ENCODE data around the gene KLHDC7A.
"Not testable (repeated sequence)": the region's sequence is repeated elsewhere in the genome, so short reads cannot be mapped to it uniquely, and the experiment has no call there.

Gene KLHDC7A

GRCh38 chr1:18480315-18481189, at the start of gene KLHDC7A:
KLHDC7A (plus strand) TSS chr1:18480930; CDS start chr1:18480982, 52 bp downstream.
- DNase-seq (ENCODE audit: low read depth in 2 of 2) = no peak

- DNase-seq (ENCODE audit: low read depth in 2 of 2) = no peak
Measured at GRCh38 chr1:18434041-18434440, 46.7 kb upstream of the KLHDC7A start.

- DNase-seq (ENCODE audit: low read depth in 2 of 2) = no peak
Measured at GRCh38 chr1:18440385-18441226, 40.1 kb upstream of the KLHDC7A start.

- no peak for DNase-seq (ENCODE audit: low read depth in 2 of 2)
Measured at GRCh38 chr1:18443587-18444520, 36.9 kb upstream of the KLHDC7A start.

DNA sequence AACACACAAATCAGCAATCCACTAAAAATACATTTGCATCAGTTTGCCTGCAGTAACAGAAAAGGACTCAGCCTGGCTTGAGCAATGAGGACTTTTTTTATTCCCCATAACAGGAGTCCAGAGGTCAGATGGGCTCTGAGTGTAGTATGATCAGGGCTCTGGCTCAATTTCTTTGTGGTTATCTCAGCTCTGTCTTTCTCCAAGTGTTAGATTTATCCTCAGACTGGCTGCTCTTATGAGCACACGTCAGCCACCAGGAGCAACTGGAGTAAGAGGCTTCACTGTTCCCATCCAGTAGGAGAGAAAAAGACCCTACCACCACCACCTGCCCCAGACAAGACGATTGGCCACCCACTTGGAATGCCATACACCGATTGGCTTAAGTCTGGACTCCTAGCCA, 36.2 kb upstream of the KLHDC7A start:
- DNase-seq (ENCODE audit: low read depth in 2 of 2) = no peak

GRCh38 chr1:18446751-18447150, 34.0 kb upstream of the KLHDC7A start:
- DNase-seq (ENCODE audit: low read depth in 2 of 2) = no peak

- DNase-seq (ENCODE audit: low read depth in 2 of 2) = no peak
Measured at GRCh38 chr1:18447509-18448220, 33.1 kb upstream of the KLHDC7A start.

GRCh38 chr1:18448889-18449288, 31.8 kb upstream of the KLHDC7A start:
- DNase-seq (ENCODE audit: low read depth in 2 of 2) = no peak

GRCh38 chr1:18452550-18452949, 28.2 kb upstream of the KLHDC7A start:
- no peak for DNase-seq (ENCODE audit: low read depth in 2 of 2)

DNA sequence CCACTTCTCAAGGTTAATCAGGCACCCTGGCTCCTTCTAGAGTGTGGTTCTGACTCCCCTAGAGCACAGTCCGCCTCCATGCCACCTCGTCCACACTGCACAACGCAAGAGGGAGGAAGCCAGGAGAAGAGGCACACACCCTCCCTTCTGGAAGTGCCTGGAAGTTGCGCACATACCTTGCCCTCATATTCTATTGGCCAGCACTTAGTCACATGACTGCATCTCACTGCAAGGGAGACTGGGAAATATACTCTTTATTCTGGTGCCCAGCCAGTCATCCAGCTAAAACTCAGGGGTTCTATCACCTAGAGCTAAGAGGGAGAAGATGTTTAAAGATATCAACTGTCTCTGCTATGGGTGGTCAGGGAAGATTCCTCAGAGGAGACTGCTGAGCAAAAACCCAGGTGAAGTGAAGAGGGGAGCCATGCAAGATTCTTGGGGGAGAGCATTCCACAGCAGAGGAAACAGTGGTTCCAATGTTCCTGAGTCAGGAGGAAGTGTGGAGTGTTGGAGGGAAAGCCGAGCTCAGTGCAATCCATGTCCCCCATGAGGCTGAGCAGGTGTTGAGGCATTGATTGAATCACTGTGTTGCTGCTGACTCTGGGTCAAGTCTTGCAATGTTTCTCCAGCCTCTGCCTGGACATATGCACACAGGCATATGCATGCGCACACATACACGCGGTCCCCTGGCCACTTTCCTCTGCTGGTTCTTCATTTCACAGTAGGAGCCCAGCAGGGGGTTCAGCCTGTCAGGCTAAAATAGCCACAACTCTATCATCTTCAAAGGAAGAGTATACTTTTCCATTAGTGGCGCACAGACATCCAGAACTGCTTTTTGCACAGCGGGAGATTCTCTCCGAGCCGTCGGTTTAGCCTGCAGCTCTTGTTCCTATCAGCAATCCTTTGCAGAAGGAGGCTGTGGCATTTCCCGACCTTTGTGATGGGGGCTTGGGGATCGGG, 22.3 kb upstream of the KLHDC7A start:
- DNase-seq (ENCODE audit: low read depth in 2 of 2) = no peak

DNA sequence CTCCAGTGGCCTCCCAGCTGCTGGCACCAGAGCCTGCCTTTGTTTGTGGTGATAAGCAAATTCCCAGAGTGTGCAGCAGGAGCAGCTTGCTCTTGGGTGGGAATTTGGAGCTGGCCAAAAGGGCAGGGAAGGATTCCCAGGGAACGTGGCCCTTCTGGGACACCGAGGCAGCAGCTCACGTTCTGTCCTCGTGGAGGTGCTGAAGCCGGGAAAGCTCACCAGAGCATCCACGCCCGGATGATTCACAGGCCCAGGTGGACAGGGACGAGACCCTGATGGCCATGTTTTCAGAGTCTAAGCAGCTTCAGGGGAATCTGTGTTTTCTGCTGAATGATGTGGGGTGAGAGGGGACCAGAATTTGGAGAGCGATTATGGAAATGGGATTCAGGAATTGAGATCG, 19.1 kb upstream of the KLHDC7A start:
- no peak for DNase-seq (ENCODE audit: low read depth in 2 of 2)

DNA sequence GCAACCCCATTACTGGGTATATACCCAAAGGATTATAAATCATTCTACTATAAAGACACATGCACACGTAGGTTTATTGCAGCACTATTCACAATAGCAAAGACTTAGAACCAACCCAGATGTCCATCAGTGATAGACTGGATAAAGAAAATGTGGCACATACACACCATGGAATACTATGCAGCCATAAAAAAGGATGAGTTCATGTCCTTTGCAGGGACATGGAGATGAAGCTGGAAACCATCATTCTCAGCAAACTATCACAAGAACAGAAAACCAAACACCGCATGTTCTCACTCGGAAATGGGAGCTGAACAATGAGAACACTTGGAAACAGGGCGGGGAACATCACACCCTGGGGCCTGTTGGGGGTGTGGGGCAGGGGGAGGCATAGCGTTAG, 18.2 kb upstream of the KLHDC7A start:
- not testable (repeated sequence) for DNase-seq (ENCODE audit: low read depth in 2 of 2)

DNA sequence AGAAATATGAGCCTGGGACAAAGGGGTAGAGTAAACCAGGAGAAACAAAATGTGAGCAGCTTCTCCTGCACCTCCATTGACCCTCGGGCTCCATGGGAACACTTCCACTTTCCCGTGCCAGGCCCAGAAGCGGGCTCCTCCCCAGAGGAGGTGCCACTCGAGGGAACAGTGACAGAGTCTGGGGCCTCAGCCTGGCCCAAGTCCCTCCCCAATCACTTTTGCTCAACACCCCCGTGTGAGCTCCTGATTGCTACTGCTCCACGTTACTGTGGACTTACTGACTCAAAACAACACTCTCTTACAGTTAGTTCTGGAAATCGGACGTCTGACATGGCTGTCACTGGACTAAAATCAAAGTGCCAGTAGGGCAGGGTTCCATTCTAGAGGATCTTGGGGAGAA, 17.7 kb upstream of the KLHDC7A start:
- DNase-seq (ENCODE audit: low read depth in 2 of 2) = no peak

DNA sequence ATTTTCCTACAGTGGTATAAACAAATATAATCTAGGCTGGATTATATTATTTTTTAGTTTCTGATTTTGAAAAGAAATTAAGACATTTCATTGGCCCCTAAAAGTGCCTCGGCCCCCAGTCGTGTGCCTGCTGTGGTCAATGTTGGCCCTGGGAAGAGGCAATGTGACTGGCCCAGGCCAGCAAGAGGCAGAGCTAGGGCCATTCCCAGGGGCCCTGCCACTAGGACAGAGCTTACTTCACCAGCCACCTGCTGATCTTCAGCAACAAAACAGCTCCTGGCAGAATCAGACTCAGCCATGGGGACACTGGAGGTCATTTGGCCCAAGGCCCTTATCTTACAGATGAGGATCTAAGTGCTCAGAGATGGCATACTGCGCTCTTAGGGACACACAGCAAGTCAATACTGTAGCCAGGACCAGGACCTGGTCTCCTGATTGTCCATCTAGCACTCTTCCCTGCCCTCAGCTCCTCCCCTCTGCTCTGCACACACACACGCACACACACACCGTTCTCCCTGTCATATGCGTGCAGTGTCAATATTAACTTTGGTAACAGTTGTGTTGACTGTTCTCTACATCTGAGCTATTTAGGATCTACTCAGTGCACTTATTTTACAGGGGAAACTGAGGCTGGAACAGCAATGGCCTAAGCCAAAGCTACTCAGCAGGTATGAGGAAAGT, 16.6 kb upstream of the KLHDC7A start:
- no peak for DNase-seq (ENCODE audit: low read depth in 2 of 2)

DNA sequence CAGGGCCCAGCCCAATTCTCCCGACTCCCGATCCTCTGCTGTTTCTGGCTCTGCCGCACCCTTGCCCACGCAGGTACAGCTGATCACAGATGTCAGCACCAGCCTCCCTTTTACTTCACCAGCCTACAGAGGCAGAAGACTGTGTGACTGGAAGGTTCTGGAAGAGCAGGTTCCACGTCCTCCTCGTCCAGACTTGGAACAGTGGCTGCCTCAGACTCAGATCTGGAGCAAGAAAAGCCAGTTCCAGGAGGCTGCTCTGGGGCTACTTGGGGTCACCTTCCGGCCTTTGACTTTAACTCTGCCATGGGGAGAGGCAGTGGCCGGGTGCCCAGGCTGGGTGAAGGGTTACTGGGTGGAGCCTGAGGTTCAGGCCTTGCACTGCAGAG, 16.1 kb upstream of the KLHDC7A start:
- no peak for DNase-seq (ENCODE audit: low read depth in 2 of 2)

DNA sequence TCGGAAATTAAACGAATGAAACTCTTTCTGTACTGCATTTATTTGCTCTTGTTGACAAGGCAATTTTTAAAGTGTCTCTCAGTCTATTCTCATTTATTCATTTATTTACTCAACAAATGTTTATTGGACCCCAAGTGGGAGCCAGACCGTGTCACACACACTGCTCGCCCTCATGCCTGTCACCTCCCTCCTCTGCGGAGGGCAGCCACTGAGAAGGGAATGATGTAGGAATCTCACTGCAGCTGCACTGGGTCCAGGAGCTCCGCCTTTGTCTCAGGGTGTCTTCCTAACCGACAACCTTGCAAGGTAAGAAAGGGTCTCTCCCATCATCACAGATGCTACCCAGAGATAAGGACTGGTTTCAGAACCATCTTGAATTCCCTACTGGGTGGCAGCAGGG, 14.1 kb upstream of the KLHDC7A start:
- no peak for DNase-seq (ENCODE audit: low read depth in 2 of 2)

DNA sequence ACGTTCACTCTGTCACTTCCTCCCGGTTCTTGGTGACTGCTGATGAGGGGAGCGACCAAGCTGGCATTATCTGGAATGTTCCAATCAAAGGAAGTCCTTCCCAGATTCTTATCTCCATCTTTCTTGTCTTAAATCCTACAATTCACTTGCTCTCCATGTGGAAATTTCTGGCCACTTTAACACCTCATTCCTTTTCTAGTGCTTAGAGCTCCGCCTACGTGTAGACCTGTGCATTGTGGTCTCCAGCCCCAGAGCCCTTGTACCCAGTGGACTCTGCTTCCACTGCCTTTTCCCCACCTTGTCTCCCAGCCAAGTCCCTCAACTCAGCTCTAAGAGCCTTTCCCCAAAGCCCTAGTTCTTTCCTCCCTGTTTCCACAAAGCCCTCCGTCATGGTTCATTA, 12.2 kb upstream of the KLHDC7A start:
- no peak for DNase-seq (ENCODE audit: low read depth in 2 of 2)

GRCh38 chr1:18469514-18469913, 11.2 kb upstream of the KLHDC7A start:
- no peak for DNase-seq (ENCODE audit: low read depth in 2 of 2)

DNA sequence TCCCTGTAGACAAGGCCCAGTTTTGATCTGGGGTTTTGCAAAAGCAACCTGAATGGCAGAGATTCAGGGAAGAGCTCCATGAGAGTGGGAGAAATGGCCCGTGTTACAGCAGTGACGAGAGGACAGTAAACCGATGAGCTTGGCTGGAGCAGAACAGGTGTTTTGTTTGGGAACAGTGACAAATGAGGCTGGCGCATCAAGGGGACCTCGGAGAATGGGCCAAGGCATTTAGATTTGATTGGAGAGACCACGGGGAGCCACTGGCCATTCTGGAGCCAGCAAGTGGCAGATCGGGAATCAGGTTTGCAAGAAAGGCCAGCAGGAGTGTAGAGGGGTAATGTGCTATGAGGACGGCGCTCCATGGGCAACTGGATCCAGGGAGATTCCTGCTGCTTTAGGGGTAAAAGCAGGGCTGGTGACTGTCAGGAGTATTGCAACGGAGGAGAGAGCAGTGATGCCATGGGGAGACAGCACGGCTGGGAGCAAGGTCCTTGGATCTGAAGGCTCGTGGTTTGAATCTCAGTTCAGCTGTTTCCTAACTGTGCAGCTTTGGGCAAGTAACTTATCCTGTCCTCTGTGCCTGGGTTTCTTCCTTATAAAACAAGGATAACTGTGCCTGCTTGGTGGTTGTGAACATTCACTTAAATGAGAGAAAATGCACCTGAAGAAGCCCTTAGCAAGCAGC, 9.9 kb upstream of the KLHDC7A start:
- DNase-seq (ENCODE audit: low read depth in 2 of 2) = no peak
